ENCODE measurements around the gene LY9.

GRCh38 chr1:160830321-160831153 is 34.6 kb downstream of the LY9 start:
- TF ChIP-seq CTCF (IDR thresholded peaks at IDR 0.05) = peak; percentile 58 to 77 (median 70)
- TF ChIP-seq POLR2A (IDR thresholded peaks at IDR 0.05) = no peak
